Tibial nerve (tissue), 3 donors: Measurements from ENCODE around the gene INTS12.

ENCODE experiments used
- CTCF ChIP-seq, 5 experiments: fragments of 200-600 bp in 3 of 5; fragments of 450-650 bp in 2 of 5; sonication (generic) in 3 of 5; IDR thresholded peaks; one replicate each; pipeline ENCODE4 v1.5.1; 2016 to 2019; ENCODE audit warnings: antibody characterized with exemption in 5 of 5, mild to moderate bottlenecking in 3 of 5, moderate library complexity in 2 of 5
- POLR2A ChIP-seq, 2 donors: fragments of 450-650 bp; IDR thresholded peaks; one replicate each; pipeline ENCODE4 v1.6.1; 2017; ENCODE audit warnings: antibody characterized with exemption in 2 of 2, mild to moderate bottlenecking in 2 of 2, moderate library complexity in 2 of 2

GRCh38 chr4:105719204-105719603, 10.7 kb upstream of the INTS12 start:
- TF ChIP-seq CTCF (IDR thresholded peaks at IDR 0.05) (no peak), POLR2A (IDR thresholded peaks at IDR 0.05) (no peak)
